ENCODE measurements around the gene STEAP2. TPM values are rescaled to one million over a fixed set of nuclear protein-coding genes. Genes with fewer than 3 reads are reported as not detected.

Gene STEAP2
- polyA plus RNA-seq, 1 experiment, result 6.4 TPM

- H3K27me3 ChIP-seq (ENCODE audit: control insufficient read depth, insufficient read depth, low read length), result no peaks in the 10 kb centered on the region
- CTCF ChIA-PET, result interaction anchor here (0.7 to 3.1 kb wide), 6 partner anchors 17 to 161 kb away, joined by 3 to 13 read pairs (median 4); partner anchors contain the start of genes STEAP1 and STEAP2
- DNase-seq (ENCODE audit: low read depth, low spot score), result no peak
- H3K9me3 ChIP-seq (ENCODE audit: control insufficient read depth, insufficient read depth, low read length), result no peaks in the 10 kb centered on the region
- H3K27ac ChIP-seq (ENCODE audit: low read depth, low read length), result no peak overlapping the region
- no peak overlapping the region for H3K4me3 ChIP-seq (ENCODE audit: low read depth, low read length)
- no peak for TF ChIP-seq CTCF (IDR thresholded peaks at IDR 0.05; ENCODE audit: low read depth, low read length)
- POLR2A ChIA-PET, result no interaction called here
These were observed 55.8 kb downstream of the STEAP2 start for GRCh38 chr7:90267263-90267858.

- CTCF ChIA-PET, result interaction anchor here (3.1 kb wide), 1 partner anchor 116 kb away, joined by 13 read pairs; the partner anchor contains the start of gene STEAP1
- no peak overlapping the region for H3K4me3 ChIP-seq (ENCODE audit: low read depth, low read length)
- no peak for DNase-seq (ENCODE audit: low read depth, low spot score)
- POLR2A ChIA-PET, result no interaction called here
- H3K27ac ChIP-seq (ENCODE audit: low read depth, low read length), result no peak overlapping the region
- H3K9me3 ChIP-seq (ENCODE audit: control insufficient read depth, insufficient read depth, low read length), result no peaks in the 10 kb centered on the region
- TF ChIP-seq CTCF (IDR thresholded peaks at IDR 0.05; ENCODE audit: low read depth, low read length), result no peak
- no peaks in the 10 kb centered on the region for H3K27me3 ChIP-seq (ENCODE audit: control insufficient read depth, insufficient read depth, low read length)
These were observed 57.6 kb downstream of the STEAP2 start for GRCh38 chr7:90269163-90269562.

GRCh38 chr7:90270431-90271178 is 59.1 kb downstream of the STEAP2 start:
- Histone ChIP-seq H3K27ac (ENCODE audit: low read depth, low read length) (no peak overlapping the region), H3K4me3 (ENCODE audit: low read depth, low read length) (no peak overlapping the region)
- CTCF ChIA-PET, result interaction anchor here (0.6 to 0.8 kb wide), 2 partner anchors 27 to 60 kb away, joined by 3 read pairs; no protein-coding TSS in a partner anchor

GRCh38 chr7:90271753-90272152 is 60.2 kb downstream of the STEAP2 start:
- TF ChIP-seq CTCF (IDR thresholded peaks at IDR 0.05; ENCODE audit: low read depth, low read length), result no peak
- CTCF ChIA-PET, result interaction anchor here (1.0 kb wide), 1 partner anchor 61 kb away, joined by 3 read pairs; the partner anchor contains the start of gene STEAP2
- DNase-seq (ENCODE audit: low read depth, low spot score), result peak; percentile 15
- no peaks in the 10 kb centered on the region for H3K9me3 ChIP-seq (ENCODE audit: control insufficient read depth, insufficient read depth, low read length)
- H3K27me3 ChIP-seq (ENCODE audit: control insufficient read depth, insufficient read depth, low read length), result no peaks in the 10 kb centered on the region
- POLR2A ChIA-PET, result no interaction called here
- H3K4me3 ChIP-seq (ENCODE audit: low read depth, low read length), result no peak overlapping the region
- H3K27ac ChIP-seq (ENCODE audit: low read depth, low read length), result no peak overlapping the region

More at GRCh38 chr7:90270431-90271178, 59.1 kb downstream of the STEAP2 start:
- H3K9me3 ChIP-seq (ENCODE audit: control insufficient read depth, insufficient read depth, low read length), result no peaks in the 10 kb centered on the region
- no peak for TF ChIP-seq CTCF (IDR thresholded peaks at IDR 0.05; ENCODE audit: low read depth, low read length)
- DNase-seq (ENCODE audit: low read depth, low spot score), result no peak
- no peaks in the 10 kb centered on the region for H3K27me3 ChIP-seq (ENCODE audit: control insufficient read depth, insufficient read depth, low read length)
- POLR2A ChIA-PET, result no interaction called here

- Histone ChIP-seq H3K4me3 (ENCODE audit: low read depth, low read length) (no peak overlapping the region), H3K27ac (ENCODE audit: low read depth, low read length) (no peak overlapping the region), H3K9me3 (ENCODE audit: control insufficient read depth, insufficient read depth, low read length) (no peaks in the 10 kb centered on the region), H3K27me3 (ENCODE audit: control insufficient read depth, insufficient read depth, low read length) (no peaks in the 10 kb centered on the region)
- no peak for DNase-seq (ENCODE audit: low read depth, low spot score)
- ChIA-PET POLR2A (no interaction called here), CTCF (interaction anchor here (1.0 kb wide), 1 partner anchor 61 kb away, joined by 3 read pairs; the partner anchor contains the start of gene STEAP2)
- TF ChIP-seq CTCF (IDR thresholded peaks at IDR 0.05; ENCODE audit: low read depth, low read length), result no peak
These were observed 60.7 kb downstream of the STEAP2 start for GRCh38 chr7:90272242-90272641.

Data from AG04450 (cell line).